CD14-positive monocyte (primary cell): Measurements from ENCODE around the gene NOX3. TPM values are rescaled to one million over a fixed set of nuclear protein-coding genes. Genes with fewer than 3 reads are reported as not detected.

ENCODE experiments used
- DNase-seq, 3 donors: peaks; one replicate each; pipeline ENCODE4 v3.0.0-alpha.2; 2011 to 2022
- H2AFZ ChIP-seq: 2 replicates; pipeline ENCODE4 v1.6.0; 2012; ENCODE audit warnings: mild to moderate bottlenecking, low read depth, low read length, inconsistent platforms; ENCODE audit not compliant: insufficient read depth, poor library complexity, severe bottlenecking
- H3K27ac ChIP-seq, 2 donors: 1 replicate in 1 of 2; 2 replicates in 1 of 2; pipeline ENCODE4 v1.5.1; 2012 to 2013; ENCODE audit warnings: low read length in 2 of 2, control low read depth in 1 of 2, inconsistent platforms in 1 of 2, low read depth in 1 of 2, mild to moderate bottlenecking in 1 of 2
- H3K27me3 ChIP-seq, 2 donors: one replicate each; pipeline versions ENCODE4 v1.6.0 to v1.6.1; 2011 to 2013; ENCODE audit warnings: low read length in 2 of 2; ENCODE audit not compliant: control insufficient read depth in 2 of 2, insufficient read depth in 2 of 2
- H3K36me3 ChIP-seq, 2 donors: replicated peaks in 1 of 2; 1 replicate in 1 of 2; 2 replicates in 1 of 2; pipeline versions ENCODE4 v1.5.1 to v1.6.1; 2012 to 2013; ENCODE audit warnings: low read length in 2 of 2, control low read depth in 1 of 2, inconsistent platforms in 1 of 2, mild to moderate bottlenecking in 1 of 2; ENCODE audit not compliant: insufficient read depth in 2 of 2, control insufficient read depth in 1 of 2
- H3K4me1 ChIP-seq, 2 donors: 1 replicate in 1 of 2; 2 replicates in 1 of 2; pipeline versions ENCODE4 v1.5.1 to v1.6.1; 2012 to 2013; ENCODE audit warnings: low read length in 2 of 2, control low read depth in 1 of 2, inconsistent platforms in 1 of 2, mild to moderate bottlenecking in 1 of 2, moderate library complexity in 1 of 2; ENCODE audit not compliant: insufficient read depth in 2 of 2, control insufficient read depth in 1 of 2
- H3K4me2 ChIP-seq: replicated peaks from 2 replicates; pipeline ENCODE3; 2012; ENCODE audit warnings: low read length, moderate library complexity, mild to moderate bottlenecking; ENCODE audit not compliant: poor library complexity, severe bottlenecking; ENCODE audit errors: extremely low read depth
- H3K4me3 ChIP-seq, 3 experiments: fragments of 200-600 bp in 1 of 3; sonication (generic) in 1 of 3; replicated peaks in 1 of 3; 1 replicate in 2 of 3; 2 replicates in 1 of 3; pipeline ENCODE4 v1.5.1; 2011 to 2013; ENCODE audit warnings: low read length in 3 of 3, mild to moderate bottlenecking in 3 of 3, control low read depth in 2 of 3, low read depth in 2 of 3, inconsistent platforms in 1 of 3, moderate library complexity in 1 of 3
- H3K79me2 ChIP-seq: 2 replicates; pipeline ENCODE4 v1.6.0; 2012; ENCODE audit warnings: mild to moderate bottlenecking, control low read depth, inconsistent platforms, low read length, moderate library complexity; ENCODE audit not compliant: insufficient read depth
- H3K9ac ChIP-seq: 2 replicates; pipeline ENCODE4 v1.6.0; 2017; ENCODE audit warnings: low read length, mild to moderate bottlenecking; ENCODE audit not compliant: insufficient read depth, poor library complexity, severe bottlenecking
- H3K9me3 ChIP-seq, 2 donors: replicated peaks in 1 of 2; 1 replicate in 1 of 2; 2 replicates in 1 of 2; pipeline versions ENCODE4 v1.5.1 to v1.6.1; 2012 to 2013; ENCODE audit warnings: low read length in 2 of 2, control low read depth in 1 of 2; ENCODE audit not compliant: control insufficient read depth in 1 of 2, insufficient read depth in 1 of 2
- H4K20me1 ChIP-seq: 2 replicates; pipeline ENCODE4 v1.6.0; 2012; ENCODE audit warnings: mild to moderate bottlenecking, low read length, control low read depth, moderate library complexity; ENCODE audit not compliant: insufficient read depth
- H3K27ac Mint-ChIP-seq, 7 donors: one replicate each; pipeline ENCODE4 v1.8.0; 2020; ENCODE audit warnings: mild to moderate bottlenecking in 7 of 7, mixed read lengths in 7 of 7, moderate library complexity in 6 of 7, inconsistent platforms in 2 of 7
- H3K27me3 Mint-ChIP-seq, 3 donors: one replicate each; pipeline ENCODE4 v1.8.0; 2021 to 2022; ENCODE audit warnings: low read depth in 3 of 3, mild to moderate bottlenecking in 3 of 3, mixed read lengths in 3 of 3, moderate library complexity in 3 of 3, inconsistent platforms in 1 of 3
- H3K36me3 Mint-ChIP-seq, 2 donors: one replicate each; pipeline ENCODE4 v1.8.0; 2020; ENCODE audit warnings: mixed read lengths in 2 of 2, inconsistent platforms in 1 of 2, mild to moderate bottlenecking in 1 of 2
- H3K4me1 Mint-ChIP-seq: one replicate; pipeline ENCODE4 v1.8.0; 2020; ENCODE audit warnings: mild to moderate bottlenecking, mixed read lengths
- H3K4me3 Mint-ChIP-seq, 2 donors: one replicate each; pipeline ENCODE4 v1.8.0; 2020; ENCODE audit warnings: mild to moderate bottlenecking in 2 of 2, mixed read lengths in 2 of 2, moderate library complexity in 1 of 2
- H3K9me3 Mint-ChIP-seq, 7 donors: one replicate each; pipeline ENCODE4 v1.8.0; 2020 to 2022; ENCODE audit warnings: mixed read lengths in 7 of 7, mild to moderate bottlenecking in 6 of 7, moderate library complexity in 6 of 7, inconsistent platforms in 2 of 7
- CTCF ChIP-seq: fragments of 200-600 bp; IDR thresholded peaks from one replicate; pipeline ENCODE4 v1.8.0; 2022; ENCODE audit warnings: antibody characterized with exemption, mild to moderate bottlenecking
- WGBS: methylation state at CpG from one replicate; pipeline ENCODE4 v1.1.5; 2013; ENCODE audit warnings: missing lambda C conversion rate; ENCODE audit not compliant: insufficient coverage; 5-methylcytosine and 5-hydroxymethylcytosine counted together
- intact Hi-C, 2 donors: fragments of 100-400 bp; cut with micrococcal nuclease; formaldehyde crosslinking; loops; one replicate each; pipeline versions ENCODE4 v1.15.0 to v1.15.1; 2023
- polyA plus RNA-seq, 3 donors: library from polyadenylated mRNA; depleted of rRNA in 1 of 3; unstranded in 2 of 3; stranded (reverse) in 1 of 3; fragments of 300-500 nt in 2 of 3; fragments of >200 nt in 1 of 3; fragmentation: Illumina TruSeq in 2 of 3; gene quantifications; 1 replicate in 2 of 3; 2 replicates in 1 of 3; pipeline ENCODE4 v1.2.3, GENCODE V29; 2012 to 2021

The NOX3 gene
- polyA plus RNA-seq, 3 donors: not detected

- Histone ChIP-seq H3K4me1 (no peaks in the 10 kb centered on the region), H3K4me3 (no peak overlapping the region), H2AFZ (no peak overlapping the region), H4K20me1 (no peaks in the 10 kb centered on the region), H3K27me3 (no peaks in the 10 kb centered on the region), H3K36me3 (no peaks in the 10 kb centered on the region), H3K4me2 (no peak overlapping the region), H3K27ac (no peak overlapping the region), H3K9ac (no peak overlapping the region), H3K9me3 (peaks cover 11 to 31% of the 10 kb centered on the region in 2 donors), H3K79me2 (no peaks in the 10 kb centered on the region)
- 95% methylated on average over 4 of the region's 6 CpGs for WGBS
- no peaks in the 10 kb centered on the region for H3K4me1 Mint-ChIP-seq
- no peak overlapping the region for H3K27ac Mint-ChIP-seq
- H3K27me3 Mint-ChIP-seq: no peaks in the 10 kb centered on the region
- no peaks in the 10 kb centered on the region for H3K36me3 Mint-ChIP-seq
- peaks cover 32 to 51% (median 43%) of the 10 kb centered on the region in 7 donors for H3K9me3 Mint-ChIP-seq
- intact Hi-C loops: no loop called here
- no peak overlapping the region for H3K4me3 Mint-ChIP-seq
- DNase-seq: no peak
- no peak for TF ChIP-seq CTCF
Measured at GRCh38 chr6:155349956-155350355, 105.7 kb downstream of the NOX3 start.

GRCh38 chr6:155349129-155349528, 106.5 kb downstream of the NOX3 start:
- H3K9me3 ChIP-seq: peaks cover 11 to 31% of the 10 kb centered on the region in 2 donors
- peaks cover 0 to under 1% (median 0%) of the 10 kb centered on the region in 3 donors for H3K27me3 Mint-ChIP-seq
- H3K4me3 Mint-ChIP-seq: no peak overlapping the region

More at GRCh38 chr6:155349129-155349528, 106.5 kb downstream of the NOX3 start:
- Histone ChIP-seq H2AFZ (no peak overlapping the region), H3K27ac (no peak overlapping the region), H3K4me2 (no peak overlapping the region), H3K36me3 (no peaks in the 10 kb centered on the region), H3K4me1 (no peaks in the 10 kb centered on the region), H3K27me3 (no peaks in the 10 kb centered on the region), H3K9ac (no peak overlapping the region), H3K4me3 (no peak overlapping the region), H4K20me1 (no peaks in the 10 kb centered on the region), H3K79me2 (no peaks in the 10 kb centered on the region)
- no CpG with 5 or more reads among the region's 2 CpGs for WGBS
- intact Hi-C loops: no loop called here
- DNase-seq: no peak
- no peaks in the 10 kb centered on the region for H3K4me1 Mint-ChIP-seq
- peak overlapping the region in 1 of 7 donors; percentile 31 for H3K27ac Mint-ChIP-seq
- H3K9me3 Mint-ChIP-seq: peaks cover 27 to 46% (median 36%) of the 10 kb centered on the region in 7 donors
- H3K36me3 Mint-ChIP-seq: no peaks in the 10 kb centered on the region
- TF ChIP-seq CTCF: no peak
